ENCODE measurements around the gene INPP5K.

The INPP5K gene

DNA sequence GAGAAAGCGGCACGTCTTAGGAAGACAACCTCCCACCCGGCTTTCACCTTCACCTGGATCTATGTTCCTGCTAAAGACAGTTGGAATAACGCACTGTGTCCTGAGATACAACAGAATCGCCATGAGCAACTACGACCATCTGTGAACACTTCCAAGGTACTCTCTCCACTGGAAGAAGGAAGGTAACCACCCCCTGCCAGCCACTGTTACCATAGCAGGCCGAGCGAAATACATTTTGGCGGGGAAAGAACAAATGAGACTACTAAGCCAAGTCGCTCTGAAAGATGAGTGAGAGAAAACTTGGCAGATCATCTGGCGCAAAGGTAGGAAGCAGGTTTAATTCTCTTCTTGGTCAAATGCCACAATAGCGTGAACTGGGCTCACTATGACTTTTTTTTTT lies 70.2 kb downstream of the INPP5K start:
- TF ChIP-seq, protein P1, sequence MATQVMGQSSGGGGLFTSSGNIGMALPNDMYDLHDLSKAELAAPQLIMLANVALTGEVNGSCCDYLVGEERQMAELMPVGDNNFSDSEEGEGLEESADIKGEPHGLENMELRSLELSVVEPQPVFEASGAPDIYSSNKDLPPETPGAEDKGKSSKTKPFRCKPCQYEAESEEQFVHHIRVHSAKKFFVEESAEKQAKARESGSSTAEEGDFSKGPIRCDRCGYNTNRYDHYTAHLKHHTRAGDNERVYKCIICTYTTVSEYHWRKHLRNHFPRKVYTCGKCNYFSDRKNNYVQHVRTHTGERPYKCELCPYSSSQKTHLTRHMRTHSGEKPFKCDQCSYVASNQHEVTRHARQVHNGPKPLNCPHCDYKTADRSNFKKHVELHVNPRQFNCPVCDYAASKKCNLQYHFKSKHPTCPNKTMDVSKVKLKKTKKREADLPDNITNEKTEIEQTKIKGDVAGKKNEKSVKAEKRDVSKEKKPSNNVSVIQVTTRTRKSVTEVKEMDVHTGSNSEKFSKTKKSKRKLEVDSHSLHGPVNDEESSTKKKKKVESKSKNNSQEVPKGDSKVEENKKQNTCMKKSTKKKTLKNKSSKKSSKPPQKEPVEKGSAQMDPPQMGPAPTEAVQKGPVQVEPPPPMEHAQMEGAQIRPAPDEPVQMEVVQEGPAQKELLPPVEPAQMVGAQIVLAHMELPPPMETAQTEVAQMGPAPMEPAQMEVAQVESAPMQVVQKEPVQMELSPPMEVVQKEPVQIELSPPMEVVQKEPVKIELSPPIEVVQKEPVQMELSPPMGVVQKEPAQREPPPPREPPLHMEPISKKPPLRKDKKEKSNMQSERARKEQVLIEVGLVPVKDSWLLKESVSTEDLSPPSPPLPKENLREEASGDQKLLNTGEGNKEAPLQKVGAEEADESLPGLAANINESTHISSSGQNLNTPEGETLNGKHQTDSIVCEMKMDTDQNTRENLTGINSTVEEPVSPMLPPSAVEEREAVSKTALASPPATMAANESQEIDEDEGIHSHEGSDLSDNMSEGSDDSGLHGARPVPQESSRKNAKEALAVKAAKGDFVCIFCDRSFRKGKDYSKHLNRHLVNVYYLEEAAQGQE (IDR thresholded peaks at IDR 0.05; ENCODE audit: insufficient read depth in 1 of 2, low read depth in 2 of 2, low read length in 2 of 2) = no peak
- TF ChIP-seq TAF1 (IDR thresholded peaks at IDR 0.05; ENCODE audit: borderline replicate concordance, insufficient read depth, low read length) (no peak), SIN3A (IDR thresholded peaks at IDR 0.05; ENCODE audit: borderline replicate concordance, insufficient read depth, low read length) (no peak), POLR2AphosphoS5 (IDR thresholded peaks at IDR 0.05; ENCODE audit: low read depth, low read length) (no peak), FOXP2 (optimal IDR thresholded peaks at IDR 0.05; ENCODE audit: borderline replicate concordance, extremely low read depth, extremely low read length, insufficient read depth) (no peak)

Data from PFSK-1 (cell line).